Ovary (tissue), 9 donors: ENCODE measurements around the gene DAPK1. TPM values are rescaled to one million over a fixed set of nuclear protein-coding genes. Genes with fewer than 3 reads are reported as not detected.

Source experiments
- DNase-seq, 5 donors: peaks; one replicate each; pipeline ENCODE4 v3.0.0-alpha.2; 2019 to 2020
- H3K27ac ChIP-seq, 2 donors: fragments of 200-600 bp; one replicate each; pipeline versions ENCODE4 v1.5.1 to v1.8.0; 2019 to 2022
- H3K27me3 ChIP-seq: fragments of 200-600 bp; one replicate; pipeline ENCODE4 v1.8.0; 2022
- H3K36me3 ChIP-seq: fragments of 200-600 bp; sonication (generic); one replicate; pipeline ENCODE4 v1.5.1; 2019
- H3K4me1 ChIP-seq: one replicate; pipeline ENCODE4 v1.8.1; 2013; ENCODE audit warnings: mild to moderate bottlenecking, moderate library complexity; ENCODE audit not compliant: insufficient read depth
- H3K4me3 ChIP-seq: fragments of 200-600 bp; sonication (generic); one replicate; pipeline ENCODE4 v1.5.1; 2017
- H3K9me3 ChIP-seq, 2 donors: fragments of 200-600 bp in 1 of 2; sonication (generic) in 1 of 2; one replicate each; pipeline versions ENCODE4 v1.5.1 to v1.8.1; 2013 to 2019; ENCODE audit warnings: mild to moderate bottlenecking in 1 of 2, moderate library complexity in 1 of 2
- CTCF ChIP-seq, 3 donors: fragments of 450-650 bp in 2 of 3; fragments of 200-600 bp in 1 of 3; IDR thresholded peaks; one replicate each; pipeline versions ENCODE4 v1.5.1 to v1.8.0; 2016 to 2022; ENCODE audit warnings: antibody characterized with exemption in 3 of 3, mild to moderate bottlenecking in 1 of 3
- EP300 ChIP-seq: sonication (generic); formaldehyde crosslinking; IDR thresholded peaks from one replicate; pipeline ENCODE4 v1.6.1; 2017; ENCODE audit warnings: antibody characterized with exemption
- POLR2A ChIP-seq: fragments of 450-650 bp; IDR thresholded peaks from one replicate; pipeline ENCODE4 v1.6.1; 2017; ENCODE audit warnings: antibody characterized with exemption, mild to moderate bottlenecking, moderate library complexity
- WGBS, 3 donors: extraction: QIAGEN DNeasy Blood & Tissue Kit in 1 of 3; methylation state at CpG; one replicate each; pipeline versions ENCODE4 v1.1.5 to v1.1.7; 2013 to 2017; 5-methylcytosine and 5-hydroxymethylcytosine counted together
- intact Hi-C, 4 donors: fragments of 100-400 bp; cut with DNase I; formaldehyde crosslinking; loops; one replicate each; pipeline versions ENCODE4 v1.11.0 to v1.15.1; 2022 to 2023
- polyA plus RNA-seq, 2 donors: library from polyadenylated mRNA; stranded (reverse); fragments of 200-250 nt in 1 of 2; fragments of 350-450 nt in 1 of 2; fragmentation: Illumina TruSeq in 1 of 2; extraction: RNeasy Lipid Tissue Mini Kit (QIAGEN cat#74804) in 1 of 2; gene quantifications; one replicate each; pipeline ENCODE4 v1.2.3, GENCODE V29; 2013 to 2014
- total RNA-seq, 7 donors: library from RNA; depleted of rRNA in 2 of 7; stranded (reverse); fragments of >200 nt in 2 of 7; fragmentation: NEBNext Ultra II Directional in 3 of 7; extraction: Animal tissue kit (Norgen Biotek cat#: 25700) in 3 of 7; gene quantifications; one replicate each; pipeline versions ENCODE4 v1.1.0 to v1.2.4, GENCODE V29; 2016 to 2023
- donor health status: DM: no; HTN: no; CAD: no; lungs with moderate emphysema.
- donor health status: DM: no; HTN: no; CAD: no.
- donor health status: Bipolar disorder and iron deficiency.
- donor health status: DM: yes; HTN: yes; CAD: no.
- donor health status: DM: no; HTN: no; CAD: no.
- donor health status: DM: yes; HTN: yes; CAD: no.

DAPK1 gene
- total and polyA plus RNA-seq, 9 donors, result 39.3 to 133 (median 89.6) TPM

- H3K36me3 ChIP-seq, result no peaks in the 10 kb centered on the region
- no peak overlapping the region for H3K4me3 ChIP-seq
- no peaks in the 10 kb centered on the region for H3K27me3 ChIP-seq
- TF ChIP-seq CTCF (IDR thresholded peaks at IDR 0.05), result no peak
- no peak for TF ChIP-seq POLR2A
- TF ChIP-seq EP300, result no peak
- H3K27ac ChIP-seq, result no peak overlapping the region
- peaks cover 25% of the 10 kb centered on the region for H3K4me1 ChIP-seq
- H3K9me3 ChIP-seq, result no peaks in the 10 kb centered on the region
- WGBS, 3 donors, result 45 to 65% (median 57%) methylated on average over 7 of the region's 7 CpGs
- no peak for DNase-seq
- intact Hi-C loops, result loop anchor here in 1 of 4 donors (5.0 kb wide), 1 partner anchor 160 kb away; no protein-coding TSS in a partner anchor
These were observed 4.9 kb downstream of the DAPK1 start for GRCh38 chr9:87502391-87503221.

- no peaks in the 10 kb centered on the region for H3K36me3 ChIP-seq
- H3K27me3 ChIP-seq, result no peaks in the 10 kb centered on the region
- H3K9me3 ChIP-seq, result no peaks in the 10 kb centered on the region
- H3K27ac ChIP-seq, result no peak overlapping the region
- H3K4me1 ChIP-seq, result peaks cover 25% of the 10 kb centered on the region
- TF ChIP-seq CTCF (IDR thresholded peaks at IDR 0.05), result no peak
- no peak for TF ChIP-seq EP300
- no peak for TF ChIP-seq POLR2A
- H3K4me3 ChIP-seq, result no peak overlapping the region
- WGBS, 3 donors, result 53 to 64% (median 61%) methylated on average over 2 of the region's 2 CpGs
- intact Hi-C loops, result loop anchor here in 1 of 4 donors (5.0 kb wide), 1 partner anchor 161 kb away; no protein-coding TSS in a partner anchor
- DNase-seq, result no peak
These were observed 5.8 kb downstream of the DAPK1 start for GRCh38 chr9:87503430-87503829.

- 16 to 31% (median 21%) methylated on average over 5 of the region's 5 CpGs for WGBS, 3 donors
- TF ChIP-seq CTCF (IDR thresholded peaks at IDR 0.05), result no peak
- Histone ChIP-seq H3K36me3 (no peaks in the 10 kb centered on the region), H3K4me1 (peaks cover 25% of the 10 kb centered on the region), H3K4me3 (no peak overlapping the region), H3K27ac (peak overlapping the region in 1 of 2 donors; percentile 22), H3K9me3 (no peaks in the 10 kb centered on the region), H3K27me3 (no peaks in the 10 kb centered on the region)
- DNase-seq, result no peak
- intact Hi-C loops, result loop anchor here in 1 of 4 donors (5.0 kb wide), 1 partner anchor 162 kb away; no protein-coding TSS in a partner anchor
These were observed 6.3 kb downstream of the DAPK1 start for GRCh38 chr9:87503927-87504326.

GRCh38 chr9:87504938-87505337 lies 7.3 kb downstream of the DAPK1 start:
- no peak overlapping the region for H3K27ac ChIP-seq
- DNase-seq, result no peak
- no peak overlapping the region for H3K4me3 ChIP-seq
- no peaks in the 10 kb centered on the region for H3K27me3 ChIP-seq
- TF ChIP-seq POLR2A, result no peak
- no peak for TF ChIP-seq CTCF (IDR thresholded peaks at IDR 0.05)
- TF ChIP-seq EP300, result no peak
- H3K36me3 ChIP-seq, result no peaks in the 10 kb centered on the region
- no peaks in the 10 kb centered on the region for H3K9me3 ChIP-seq
- H3K4me1 ChIP-seq, result peaks cover 28% of the 10 kb centered on the region
- intact Hi-C loops, result loop anchor here in 1 of 4 donors (5.0 kb wide), 1 partner anchor 163 kb away; no protein-coding TSS in a partner anchor
